Liver (tissue), 9 donors: ENCODE measurements around the gene DMRTA2. TPM values are rescaled to one million over a fixed set of nuclear protein-coding genes. Genes with fewer than 3 reads are reported as not detected.

Experiments used
- DNase-seq: peaks from one replicate; pipeline ENCODE4 v3.0.0-alpha.2; 2017; ENCODE audit warnings: low spot score
- H3K27ac ChIP-seq, 2 donors: one replicate each; pipeline ENCODE4 v1.7.0; 2013; ENCODE audit warnings: inconsistent platforms in 2 of 2, low read length in 2 of 2, control low read depth in 1 of 2, low read depth in 1 of 2, mild to moderate bottlenecking in 1 of 2
- H3K27me3 ChIP-seq, 4 donors: one replicate each; pipeline versions ENCODE4 v1.6.1 to v1.7.0; 2013; ENCODE audit warnings: low read length in 3 of 4, inconsistent platforms in 1 of 4, mild to moderate bottlenecking in 1 of 4, moderate library complexity in 1 of 4; ENCODE audit not compliant: control insufficient read depth in 4 of 4, insufficient read depth in 4 of 4
- H3K36me3 ChIP-seq, 4 donors: one replicate each; pipeline versions ENCODE4 v1.6.1 to v1.7.0; 2013; ENCODE audit warnings: low read length in 3 of 4, mild to moderate bottlenecking in 3 of 4, low read depth in 1 of 4, moderate library complexity in 1 of 4; ENCODE audit not compliant: control insufficient read depth in 4 of 4, insufficient read depth in 3 of 4
- H3K4me1 ChIP-seq, 4 donors: one replicate each; pipeline versions ENCODE4 v1.6.1 to v1.7.0; 2013; ENCODE audit warnings: low read length in 3 of 4, mild to moderate bottlenecking in 3 of 4, moderate library complexity in 1 of 4; ENCODE audit not compliant: control insufficient read depth in 4 of 4, insufficient read depth in 4 of 4
- H3K4me3 ChIP-seq, 3 donors: one replicate each; pipeline versions ENCODE4 v1.6.1 to v1.7.0; 2013; ENCODE audit warnings: low read length in 3 of 3, control low read depth in 1 of 3, low read depth in 1 of 3, mild to moderate bottlenecking in 1 of 3
- H3K9ac ChIP-seq, 2 donors: one replicate each; pipeline ENCODE4 v1.7.0; 2013; ENCODE audit warnings: low read length in 2 of 2, mild to moderate bottlenecking in 2 of 2, moderate library complexity in 2 of 2, control low read depth in 1 of 2, low read depth in 1 of 2
- H3K9me3 ChIP-seq, 4 donors: one replicate each; pipeline versions ENCODE4 v1.6.1 to v1.7.0; 2013; ENCODE audit warnings: low read length in 3 of 4; ENCODE audit not compliant: control insufficient read depth in 4 of 4
- EGR1 ChIP-seq, 2 donors: IDR thresholded peaks; 2 replicates each; pipeline ENCODE4 v1.6.1; 2016 to 2018; ENCODE audit warnings: antibody characterized with exemption in 2 of 2, low read depth in 2 of 2
- FOXA1 ChIP-seq: IDR thresholded peaks from 2 replicates; pipeline ENCODE4 v1.6.1; 2016; ENCODE audit warnings: antibody characterized with exemption
- FOXA2 ChIP-seq: IDR thresholded peaks from 2 replicates; pipeline ENCODE4 v1.6.1; 2016; ENCODE audit warnings: antibody characterized with exemption
- GABPA ChIP-seq, 2 donors: IDR thresholded peaks in 1 of 2; conservative IDR thresholded peaks in 1 of 2; 2 replicates each; pipeline ENCODE4 v1.6.1; 2016; ENCODE audit warnings: antibody characterized with exemption in 2 of 2, mild to moderate bottlenecking in 1 of 2, moderate library complexity in 1 of 2
- HNF4A ChIP-seq, 2 donors: conservative IDR thresholded peaks; 2 replicates each; pipeline ENCODE4 v1.6.1; 2016; ENCODE audit warnings: antibody characterized with exemption in 2 of 2, mild to moderate bottlenecking in 2 of 2
- HNF4G ChIP-seq: IDR thresholded peaks from 2 replicates; pipeline ENCODE4 v1.6.1; 2016; ENCODE audit warnings: antibody characterized with exemption
- JUND ChIP-seq, 2 donors: IDR thresholded peaks; 2 replicates each; pipeline ENCODE4 v1.6.1; 2016; ENCODE audit warnings: antibody characterized with exemption in 2 of 2
- NR2F2 ChIP-seq: IDR thresholded peaks from 2 replicates; pipeline ENCODE4 v1.6.1; 2016; ENCODE audit warnings: antibody characterized with exemption
- RAD21 ChIP-seq, 2 donors: IDR thresholded peaks; 2 replicates each; pipeline ENCODE4 v1.6.1; 2016; ENCODE audit warnings: antibody characterized with exemption in 2 of 2, mild to moderate bottlenecking in 2 of 2
- RXRA ChIP-seq, 2 donors: IDR thresholded peaks; 2 replicates each; pipeline ENCODE4 v1.6.1; 2017 to 2018; ENCODE audit warnings: antibody characterized with exemption in 2 of 2, mild to moderate bottlenecking in 1 of 2
- SP1 ChIP-seq: IDR thresholded peaks from 2 replicates; pipeline ENCODE4 v1.6.1; 2018; ENCODE audit warnings: antibody characterized with exemption, mild to moderate bottlenecking
- YY1 ChIP-seq: IDR thresholded peaks from 2 replicates; pipeline ENCODE4 v1.6.1; 2016; ENCODE audit warnings: antibody characterized with exemption, mild to moderate bottlenecking
- WGBS: extraction: QIAGEN DNeasy Blood & Tissue Kit; methylation state at CpG from one replicate; pipeline ENCODE4 v1.1.7; 2013; 5-methylcytosine and 5-hydroxymethylcytosine counted together
- polyA plus RNA-seq, 2 donors: library from polyadenylated mRNA; stranded (reverse) in 1 of 2; unstranded in 1 of 2; fragments of 200-250 nt in 1 of 2; fragments of >200 nt in 1 of 2; fragmentation: Nextera tagmentation in 1 of 2; extraction: Ambion mirVana in 1 of 2; gene quantifications; one replicate each; pipeline versions ENCODE4 v1.2.1 to v1.2.3, GENCODE V29; 2013 to 2015
- total RNA-seq, 2 donors: library from RNA; depleted of rRNA; stranded (reverse); fragments of >200 nt; gene quantifications; one replicate each; pipeline ENCODE4 v1.2.3, GENCODE V29; 2014
- TF ChIP-seq, protein P1 (sequence below): IDR thresholded peaks from 2 replicates; pipeline ENCODE4 v1.6.1; 2016; ENCODE audit warnings: antibody characterized with exemption
- TF ChIP-seq, protein P2 (sequence below): fragments of 150-350 bp; IDR thresholded peaks from 2 replicates; pipeline ENCODE4 v1.5.1; 2017; ENCODE audit warnings: improper control_type of control experiment, low read depth, low read length; ENCODE audit not compliant: missing input control
- TF ChIP-seq, protein P3 (sequence below): IDR thresholded peaks from 2 replicates; pipeline ENCODE4 v1.6.1; 2016; ENCODE audit warnings: antibody characterized with exemption
- TF ChIP-seq, protein P4 (sequence below): IDR thresholded peaks from 2 replicates; pipeline ENCODE4 v1.6.1; 2016; ENCODE audit warnings: antibody characterized with exemption, mild to moderate bottlenecking
- TF ChIP-seq, protein P5 (sequence below): IDR thresholded peaks from 2 replicates; pipeline ENCODE4 v1.6.1; 2016; ENCODE audit warnings: antibody characterized with exemption
- donor health status: healthy.
- donor health status: healthy.
- donor health status: healthy.
- donor health status: healthy.
- donor health status: healthy.

Gene DMRTA2
- total and polyA plus RNA-seq, 4 donors = not detected

DNA sequence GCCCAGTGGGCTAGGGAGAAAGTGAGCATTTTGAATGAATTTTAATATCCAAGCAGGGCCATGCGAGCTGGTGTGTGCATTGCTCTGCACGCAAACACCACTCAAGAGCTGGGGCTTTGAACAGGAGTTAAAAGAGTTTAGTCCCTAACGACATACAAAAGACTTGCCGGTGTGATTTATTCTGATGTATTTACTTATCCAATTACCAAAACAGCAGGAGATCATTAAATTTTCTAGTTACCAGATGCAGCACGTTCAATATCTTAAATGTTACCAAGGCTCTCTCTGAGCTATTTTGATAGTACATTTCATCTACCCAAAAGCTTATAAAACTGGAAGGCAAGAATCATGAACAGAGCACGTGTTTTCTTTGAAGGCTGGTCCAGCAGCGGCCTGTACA lies 30.0 kb upstream of the DMRTA2 start:
- Histone ChIP-seq H3K9ac (no peak overlapping the region), H3K4me3 (no peak overlapping the region), H3K4me1 (no peaks in the 10 kb centered on the region), H3K27me3 (no peaks in the 10 kb centered on the region), H3K27ac (no peak overlapping the region), H3K36me3 (peaks cover 0 to 10% (median 2%) of the 10 kb centered on the region in 4 donors), H3K9me3 (no peaks in the 10 kb centered on the region)
- 91% methylated on average over 7 of the region's 7 CpGs for WGBS
- no peak for DNase-seq
- TF ChIP-seq JUND (IDR thresholded peaks at IDR 0.05) (no peak), FOXA2 (no peak), NR2F2 (no peak), HNF4G (no peak), HNF4A (conservative IDR thresholded peaks at IDR 0.05) (no peak), FOXA1 (no peak), YY1 (no peak), RXRA (IDR thresholded peaks at IDR 0.05) (no peak), SP1 (no peak), RAD21 (IDR thresholded peaks at IDR 0.05) (no peak), GABPA (IDR thresholded peaks at IDR 0.05 in 1 of 2, conservative IDR thresholded peaks at IDR 0.05 in 1 of 2) (no peak), EGR1 (IDR thresholded peaks at IDR 0.05; ENCODE audit: low read depth in 2 of 2) (no peak)
- TF ChIP-seq, protein P1, sequence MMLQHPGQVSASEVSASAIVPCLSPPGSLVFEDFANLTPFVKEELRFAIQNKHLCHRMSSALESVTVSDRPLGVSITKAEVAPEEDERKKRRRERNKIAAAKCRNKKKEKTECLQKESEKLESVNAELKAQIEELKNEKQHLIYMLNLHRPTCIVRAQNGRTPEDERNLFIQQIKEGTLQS = no peak
- TF ChIP-seq, protein P2, sequence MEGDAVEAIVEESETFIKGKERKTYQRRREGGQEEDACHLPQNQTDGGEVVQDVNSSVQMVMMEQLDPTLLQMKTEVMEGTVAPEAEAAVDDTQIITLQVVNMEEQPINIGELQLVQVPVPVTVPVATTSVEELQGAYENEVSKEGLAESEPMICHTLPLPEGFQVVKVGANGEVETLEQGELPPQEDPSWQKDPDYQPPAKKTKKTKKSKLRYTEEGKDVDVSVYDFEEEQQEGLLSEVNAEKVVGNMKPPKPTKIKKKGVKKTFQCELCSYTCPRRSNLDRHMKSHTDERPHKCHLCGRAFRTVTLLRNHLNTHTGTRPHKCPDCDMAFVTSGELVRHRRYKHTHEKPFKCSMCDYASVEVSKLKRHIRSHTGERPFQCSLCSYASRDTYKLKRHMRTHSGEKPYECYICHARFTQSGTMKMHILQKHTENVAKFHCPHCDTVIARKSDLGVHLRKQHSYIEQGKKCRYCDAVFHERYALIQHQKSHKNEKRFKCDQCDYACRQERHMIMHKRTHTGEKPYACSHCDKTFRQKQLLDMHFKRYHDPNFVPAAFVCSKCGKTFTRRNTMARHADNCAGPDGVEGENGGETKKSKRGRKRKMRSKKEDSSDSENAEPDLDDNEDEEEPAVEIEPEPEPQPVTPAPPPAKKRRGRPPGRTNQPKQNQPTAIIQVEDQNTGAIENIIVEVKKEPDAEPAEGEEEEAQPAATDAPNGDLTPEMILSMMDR = no peak
- TF ChIP-seq, protein P3, sequence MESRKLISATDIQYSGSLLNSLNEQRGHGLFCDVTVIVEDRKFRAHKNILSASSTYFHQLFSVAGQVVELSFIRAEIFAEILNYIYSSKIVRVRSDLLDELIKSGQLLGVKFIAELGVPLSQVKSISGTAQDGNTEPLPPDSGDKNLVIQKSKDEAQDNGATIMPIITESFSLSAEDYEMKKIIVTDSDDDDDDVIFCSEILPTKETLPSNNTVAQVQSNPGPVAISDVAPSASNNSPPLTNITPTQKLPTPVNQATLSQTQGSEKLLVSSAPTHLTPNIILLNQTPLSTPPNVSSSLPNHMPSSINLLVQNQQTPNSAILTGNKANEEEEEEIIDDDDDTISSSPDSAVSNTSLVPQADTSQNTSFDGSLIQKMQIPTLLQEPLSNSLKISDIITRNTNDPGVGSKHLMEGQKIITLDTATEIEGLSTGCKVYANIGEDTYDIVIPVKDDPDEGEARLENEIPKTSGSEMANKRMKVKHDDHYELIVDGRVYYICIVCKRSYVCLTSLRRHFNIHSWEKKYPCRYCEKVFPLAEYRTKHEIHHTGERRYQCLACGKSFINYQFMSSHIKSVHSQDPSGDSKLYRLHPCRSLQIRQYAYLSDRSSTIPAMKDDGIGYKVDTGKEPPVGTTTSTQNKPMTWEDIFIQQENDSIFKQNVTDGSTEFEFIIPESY = no peak
- TF ChIP-seq, protein P4, sequence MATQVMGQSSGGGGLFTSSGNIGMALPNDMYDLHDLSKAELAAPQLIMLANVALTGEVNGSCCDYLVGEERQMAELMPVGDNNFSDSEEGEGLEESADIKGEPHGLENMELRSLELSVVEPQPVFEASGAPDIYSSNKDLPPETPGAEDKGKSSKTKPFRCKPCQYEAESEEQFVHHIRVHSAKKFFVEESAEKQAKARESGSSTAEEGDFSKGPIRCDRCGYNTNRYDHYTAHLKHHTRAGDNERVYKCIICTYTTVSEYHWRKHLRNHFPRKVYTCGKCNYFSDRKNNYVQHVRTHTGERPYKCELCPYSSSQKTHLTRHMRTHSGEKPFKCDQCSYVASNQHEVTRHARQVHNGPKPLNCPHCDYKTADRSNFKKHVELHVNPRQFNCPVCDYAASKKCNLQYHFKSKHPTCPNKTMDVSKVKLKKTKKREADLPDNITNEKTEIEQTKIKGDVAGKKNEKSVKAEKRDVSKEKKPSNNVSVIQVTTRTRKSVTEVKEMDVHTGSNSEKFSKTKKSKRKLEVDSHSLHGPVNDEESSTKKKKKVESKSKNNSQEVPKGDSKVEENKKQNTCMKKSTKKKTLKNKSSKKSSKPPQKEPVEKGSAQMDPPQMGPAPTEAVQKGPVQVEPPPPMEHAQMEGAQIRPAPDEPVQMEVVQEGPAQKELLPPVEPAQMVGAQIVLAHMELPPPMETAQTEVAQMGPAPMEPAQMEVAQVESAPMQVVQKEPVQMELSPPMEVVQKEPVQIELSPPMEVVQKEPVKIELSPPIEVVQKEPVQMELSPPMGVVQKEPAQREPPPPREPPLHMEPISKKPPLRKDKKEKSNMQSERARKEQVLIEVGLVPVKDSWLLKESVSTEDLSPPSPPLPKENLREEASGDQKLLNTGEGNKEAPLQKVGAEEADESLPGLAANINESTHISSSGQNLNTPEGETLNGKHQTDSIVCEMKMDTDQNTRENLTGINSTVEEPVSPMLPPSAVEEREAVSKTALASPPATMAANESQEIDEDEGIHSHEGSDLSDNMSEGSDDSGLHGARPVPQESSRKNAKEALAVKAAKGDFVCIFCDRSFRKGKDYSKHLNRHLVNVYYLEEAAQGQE = no peak
- TF ChIP-seq, protein P5, sequence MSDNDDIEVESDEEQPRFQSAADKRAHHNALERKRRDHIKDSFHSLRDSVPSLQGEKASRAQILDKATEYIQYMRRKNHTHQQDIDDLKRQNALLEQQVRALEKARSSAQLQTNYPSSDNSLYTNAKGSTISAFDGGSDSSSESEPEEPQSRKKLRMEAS = no peak

DNA sequence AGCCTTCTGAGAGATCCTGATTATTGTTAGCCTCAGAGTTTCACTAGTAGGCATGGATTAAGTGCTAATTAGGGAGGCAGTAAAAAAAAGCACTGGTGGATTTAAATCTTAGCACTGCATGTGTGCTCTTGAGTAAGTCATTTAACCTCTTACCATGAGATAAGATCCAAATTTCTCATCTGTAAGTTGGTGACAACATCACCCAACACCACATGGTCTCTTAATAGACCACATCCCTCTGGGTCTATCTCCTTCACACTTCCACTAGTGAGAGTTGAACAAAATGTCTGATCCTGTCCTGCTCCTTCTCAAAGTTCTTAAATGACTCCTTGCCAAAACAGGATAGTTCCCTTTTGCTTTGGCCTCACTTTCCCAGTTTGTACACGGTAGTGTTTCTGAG lies 29.5 kb upstream of the DMRTA2 start:
- H3K36me3 ChIP-seq = peaks cover 0 to 10% (median 2%) of the 10 kb centered on the region in 4 donors
- DNase-seq = no peak
- H3K9ac ChIP-seq = no peak overlapping the region
- no peak overlapping the region for H3K4me3 ChIP-seq
- 97% methylated on average over 1 of the region's 1 CpG for WGBS
- H3K9me3 ChIP-seq = no peaks in the 10 kb centered on the region
- no peaks in the 10 kb centered on the region for H3K4me1 ChIP-seq
- no peak overlapping the region for H3K27ac ChIP-seq
- H3K27me3 ChIP-seq = no peaks in the 10 kb centered on the region
- no peak for TF ChIP-seq HNF4G
- TF ChIP-seq NR2F2 = no peak
- TF ChIP-seq, protein P2 = no peak
- TF ChIP-seq, protein P4 = no peak
- TF ChIP-seq FOXA2 = no peak
